ENCODE results near the gene PUSL1. TPM values are rescaled to one million over a fixed set of nuclear protein-coding genes. Genes with fewer than 3 reads are reported as not detected.

The PUSL1 gene
- total and polyA plus RNA-seq, 2 of the 13 experiments (the other 11 are each of a cell fraction or from before 2014, with no cell fraction given) = 8.3 to 22.2 TPM

DNA sequence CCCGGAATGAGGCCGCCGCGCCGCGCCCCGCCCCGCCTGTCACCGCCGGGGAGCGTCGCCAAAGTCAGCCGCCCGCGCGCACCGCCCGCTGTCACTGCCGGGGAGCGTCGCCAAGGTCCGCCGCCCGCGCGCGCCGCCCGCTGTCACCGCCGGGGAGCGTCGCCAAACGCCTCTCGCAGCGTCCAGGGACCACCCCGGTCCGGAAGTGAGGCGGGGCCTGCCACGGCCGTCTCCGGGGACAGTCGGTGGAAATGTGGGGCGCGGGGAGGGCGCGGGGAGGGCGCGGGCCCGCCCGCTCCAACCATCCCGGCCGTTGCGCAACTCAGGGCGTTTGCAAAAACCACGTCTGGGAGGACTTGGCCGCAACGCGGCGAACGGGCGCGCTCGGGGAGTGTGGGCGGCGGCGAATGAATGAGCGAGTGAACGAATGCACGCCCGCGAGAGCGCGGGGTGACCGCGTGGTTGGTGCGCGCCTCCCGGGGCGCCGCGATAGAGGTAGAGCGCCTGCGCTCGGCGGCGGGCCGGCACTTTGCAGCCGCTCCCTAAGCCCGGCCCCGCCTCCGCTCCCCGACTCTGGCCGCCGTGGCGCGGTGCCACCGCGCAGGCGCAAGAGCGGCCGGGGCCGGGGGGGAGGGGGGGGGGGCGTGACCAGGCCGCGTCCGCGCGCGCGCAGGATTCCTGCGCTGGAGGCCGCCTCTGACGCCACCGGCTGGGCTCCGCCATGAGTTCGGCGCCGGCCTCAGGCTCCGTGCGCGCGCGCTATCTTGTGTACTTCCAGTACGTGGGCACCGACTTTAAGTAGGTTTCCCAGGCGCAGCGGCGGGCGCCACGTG lies at the start of gene PUSL1, which contains the start of gene ACAP3 (continued):
- no peak for TF ChIP-seq SNAI1 (CRISPR knock-in tag; IDR thresholded peaks at IDR 0.05; ENCODE audit: borderline replicate concordance)
- peak; percentile 11; the same call in 1 of the 2 replicates for TF ChIP-seq PITX1 (CRISPR knock-in tag; IDR thresholded peaks at IDR 0.05)
- TF ChIP-seq, protein P1, sequence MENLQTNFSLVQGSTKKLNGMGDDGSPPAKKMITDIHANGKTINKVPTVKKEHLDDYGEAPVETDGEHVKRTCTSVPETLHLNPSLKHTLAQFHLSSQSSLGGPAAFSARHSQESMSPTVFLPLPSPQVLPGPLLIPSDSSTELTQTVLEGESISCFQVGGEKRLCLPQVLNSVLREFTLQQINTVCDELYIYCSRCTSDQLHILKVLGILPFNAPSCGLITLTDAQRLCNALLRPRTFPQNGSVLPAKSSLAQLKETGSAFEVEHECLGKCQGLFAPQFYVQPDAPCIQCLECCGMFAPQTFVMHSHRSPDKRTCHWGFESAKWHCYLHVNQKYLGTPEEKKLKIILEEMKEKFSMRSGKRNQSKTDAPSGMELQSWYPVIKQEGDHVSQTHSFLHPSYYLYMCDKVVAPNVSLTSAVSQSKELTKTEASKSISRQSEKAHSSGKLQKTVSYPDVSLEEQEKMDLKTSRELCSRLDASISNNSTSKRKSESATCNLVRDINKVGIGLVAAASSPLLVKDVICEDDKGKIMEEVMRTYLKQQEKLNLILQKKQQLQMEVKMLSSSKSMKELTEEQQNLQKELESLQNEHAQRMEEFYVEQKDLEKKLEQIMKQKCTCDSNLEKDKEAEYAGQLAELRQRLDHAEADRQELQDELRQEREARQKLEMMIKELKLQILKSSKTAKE (CRISPR knock-in tag; IDR thresholded peaks at IDR 0.05; ENCODE audit: borderline replicate concordance) = peak; percentile 71; the same call in 1 of the 2 replicates
- TF ChIP-seq ZNF274 (CRISPR knock-in tag; IDR thresholded peaks at IDR 0.05) = no peak
- TF ChIP-seq, protein P2, sequence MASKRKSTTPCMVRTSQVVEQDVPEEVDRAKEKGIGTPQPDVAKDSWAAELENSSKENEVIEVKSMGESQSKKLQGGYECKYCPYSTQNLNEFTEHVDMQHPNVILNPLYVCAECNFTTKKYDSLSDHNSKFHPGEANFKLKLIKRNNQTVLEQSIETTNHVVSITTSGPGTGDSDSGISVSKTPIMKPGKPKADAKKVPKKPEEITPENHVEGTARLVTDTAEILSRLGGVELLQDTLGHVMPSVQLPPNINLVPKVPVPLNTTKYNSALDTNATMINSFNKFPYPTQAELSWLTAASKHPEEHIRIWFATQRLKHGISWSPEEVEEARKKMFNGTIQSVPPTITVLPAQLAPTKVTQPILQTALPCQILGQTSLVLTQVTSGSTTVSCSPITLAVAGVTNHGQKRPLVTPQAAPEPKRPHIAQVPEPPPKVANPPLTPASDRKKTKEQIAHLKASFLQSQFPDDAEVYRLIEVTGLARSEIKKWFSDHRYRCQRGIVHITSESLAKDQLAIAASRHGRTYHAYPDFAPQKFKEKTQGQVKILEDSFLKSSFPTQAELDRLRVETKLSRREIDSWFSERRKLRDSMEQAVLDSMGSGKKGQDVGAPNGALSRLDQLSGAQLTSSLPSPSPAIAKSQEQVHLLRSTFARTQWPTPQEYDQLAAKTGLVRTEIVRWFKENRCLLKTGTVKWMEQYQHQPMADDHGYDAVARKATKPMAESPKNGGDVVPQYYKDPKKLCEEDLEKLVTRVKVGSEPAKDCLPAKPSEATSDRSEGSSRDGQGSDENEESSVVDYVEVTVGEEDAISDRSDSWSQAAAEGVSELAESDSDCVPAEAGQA (IDR thresholded peaks at IDR 0.05; ENCODE audit: low read depth) = no peak
- TF ChIP-seq, protein P2 (CRISPR knock-in tag; IDR thresholded peaks at IDR 0.05; ENCODE audit: borderline replicate concordance) = peak; percentile 36; the same call in 1 of the 2 replicates
- peak; percentile 54; the same call in 1 of the 2 replicates for TF ChIP-seq ZNF143 (CRISPR knock-in tag; IDR thresholded peaks at IDR 0.05)
- TF ChIP-seq, protein P3, sequence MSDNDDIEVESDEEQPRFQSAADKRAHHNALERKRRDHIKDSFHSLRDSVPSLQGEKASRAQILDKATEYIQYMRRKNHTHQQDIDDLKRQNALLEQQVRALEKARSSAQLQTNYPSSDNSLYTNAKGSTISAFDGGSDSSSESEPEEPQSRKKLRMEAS (IDR thresholded peaks at IDR 0.05) = peak; percentile 95
- no peak for TF ChIP-seq ZNF75D (CRISPR knock-in tag; IDR thresholded peaks at IDR 0.05; ENCODE audit: borderline replicate concordance)
- TF ChIP-seq, protein P4, sequence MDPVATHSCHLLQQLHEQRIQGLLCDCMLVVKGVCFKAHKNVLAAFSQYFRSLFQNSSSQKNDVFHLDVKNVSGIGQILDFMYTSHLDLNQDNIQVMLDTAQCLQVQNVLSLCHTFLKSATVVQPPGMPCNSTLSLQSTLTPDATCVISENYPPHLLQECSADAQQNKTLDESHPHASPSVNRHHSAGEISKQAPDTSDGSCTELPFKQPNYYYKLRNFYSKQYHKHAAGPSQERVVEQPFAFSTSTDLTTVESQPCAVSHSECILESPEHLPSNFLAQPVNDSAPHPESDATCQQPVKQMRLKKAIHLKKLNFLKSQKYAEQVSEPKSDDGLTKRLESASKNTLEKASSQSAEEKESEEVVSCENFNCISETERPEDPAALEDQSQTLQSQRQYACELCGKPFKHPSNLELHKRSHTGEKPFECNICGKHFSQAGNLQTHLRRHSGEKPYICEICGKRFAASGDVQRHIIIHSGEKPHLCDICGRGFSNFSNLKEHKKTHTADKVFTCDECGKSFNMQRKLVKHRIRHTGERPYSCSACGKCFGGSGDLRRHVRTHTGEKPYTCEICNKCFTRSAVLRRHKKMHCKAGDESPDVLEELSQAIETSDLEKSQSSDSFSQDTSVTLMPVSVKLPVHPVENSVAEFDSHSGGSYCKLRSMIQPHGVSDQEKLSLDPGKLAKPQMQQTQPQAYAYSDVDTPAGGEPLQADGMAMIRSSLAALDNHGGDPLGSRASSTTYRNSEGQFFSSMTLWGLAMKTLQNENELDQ (CRISPR knock-in tag; IDR thresholded peaks at IDR 0.05; ENCODE audit: borderline replicate concordance) = no peak
- TF ChIP-seq, protein P5, sequence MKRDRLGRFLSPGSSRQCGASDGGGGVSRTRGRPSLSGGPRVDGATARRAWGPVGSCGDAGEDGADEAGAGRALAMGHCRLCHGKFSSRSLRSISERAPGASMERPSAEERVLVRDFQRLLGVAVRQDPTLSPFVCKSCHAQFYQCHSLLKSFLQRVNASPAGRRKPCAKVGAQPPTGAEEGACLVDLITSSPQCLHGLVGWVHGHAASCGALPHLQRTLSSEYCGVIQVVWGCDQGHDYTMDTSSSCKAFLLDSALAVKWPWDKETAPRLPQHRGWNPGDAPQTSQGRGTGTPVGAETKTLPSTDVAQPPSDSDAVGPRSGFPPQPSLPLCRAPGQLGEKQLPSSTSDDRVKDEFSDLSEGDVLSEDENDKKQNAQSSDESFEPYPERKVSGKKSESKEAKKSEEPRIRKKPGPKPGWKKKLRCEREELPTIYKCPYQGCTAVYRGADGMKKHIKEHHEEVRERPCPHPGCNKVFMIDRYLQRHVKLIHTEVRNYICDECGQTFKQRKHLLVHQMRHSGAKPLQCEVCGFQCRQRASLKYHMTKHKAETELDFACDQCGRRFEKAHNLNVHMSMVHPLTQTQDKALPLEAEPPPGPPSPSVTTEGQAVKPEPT (CRISPR knock-in tag; IDR thresholded peaks at IDR 0.05; ENCODE audit: low read depth) = 0 out of 2 replicates have a peak, but pooled peaks have one; percentile 26
- peak; percentile 76; the same call in 1 of the 2 replicates for TF ChIP-seq SIN3A (IDR thresholded peaks at IDR 0.05; ENCODE audit: borderline replicate concordance, low read depth, low read length)

Data from HepG2 (cell line).